PFSK-1 (cell line): ENCODE data around the gene RASAL3.

ENCODE experiments used
- FOXP2 ChIP-seq: optimal IDR thresholded peaks from 2 replicates; pipeline ENCODE3; 2011; ENCODE audit warnings: borderline replicate concordance, control low read depth, inconsistent platforms; ENCODE audit not compliant: insufficient read depth; ENCODE audit errors: extremely low read length, extremely low read depth
- POLR2AphosphoS5 ChIP-seq: IDR thresholded peaks from 2 replicates; pipeline ENCODE4 v1.6.1; 2012; ENCODE audit warnings: low read depth, mild to moderate bottlenecking, control low read depth, low read length, moderate library complexity
- TAF1 ChIP-seq: IDR thresholded peaks from 2 replicates; pipeline ENCODE4 v1.6.1; 2012; ENCODE audit warnings: low read length, control low read depth, borderline replicate concordance; ENCODE audit not compliant: insufficient read depth

DNA sequence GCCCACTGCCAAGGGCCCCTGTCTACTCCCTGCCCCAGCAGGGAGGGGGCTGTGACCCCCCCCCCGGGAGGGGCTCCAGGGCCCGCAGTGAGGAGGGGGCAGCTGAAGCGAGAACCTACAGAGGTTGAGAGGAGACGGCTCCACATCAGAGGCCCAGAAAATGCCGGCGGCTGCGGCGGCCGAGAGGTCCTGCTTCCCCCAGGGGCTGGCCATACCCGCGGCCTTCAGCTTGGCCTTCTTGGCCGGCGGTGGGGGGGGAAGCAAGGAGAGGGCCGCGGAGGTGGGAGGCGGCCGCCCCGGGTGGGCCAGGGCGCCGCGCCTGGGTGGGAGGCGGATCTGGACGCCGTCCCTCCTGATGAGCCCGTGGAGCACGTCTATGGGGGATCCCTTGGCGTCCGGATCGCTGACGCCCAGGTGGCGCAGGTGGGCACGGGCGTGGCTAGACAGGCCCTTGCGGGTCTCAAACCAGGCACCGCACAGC is 36.3 kb downstream of the RASAL3 start:
- TF ChIP-seq POLR2AphosphoS5 (no peak), TAF1 (no peak), FOXP2 (no peak)
